Measurements from ENCODE around the gene UBC.

The UBC gene

DNA sequence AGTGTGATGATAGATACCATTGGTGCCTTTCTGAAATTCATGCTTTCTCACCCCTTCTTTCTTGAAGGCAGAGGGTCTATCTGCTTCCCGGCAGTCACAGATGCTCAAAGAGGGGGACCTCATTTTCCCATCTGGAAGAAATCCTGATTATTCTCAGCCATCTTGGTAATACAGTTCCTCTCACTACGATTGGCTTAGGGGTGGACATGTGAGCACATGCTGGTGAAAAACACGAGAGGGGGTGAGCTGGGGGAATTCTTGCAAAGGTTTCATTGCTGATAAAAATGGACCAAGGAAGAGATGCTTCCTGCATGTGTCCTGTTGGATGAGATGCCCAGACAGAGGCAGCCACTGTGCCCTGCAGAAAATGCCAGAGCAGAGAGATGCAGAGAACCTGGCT, 37.0 kb downstream of the UBC start:
- no peak for DNase-seq (ENCODE audit: extremely low spot score)
- POLR2A ChIA-PET: no interaction called here
- CTCF ChIA-PET: interaction anchor here (2.0 kb wide), 1 partner anchor 11 kb away, joined by 5 read pairs; no protein-coding TSS in a partner anchor
- TF ChIP-seq, protein P1, sequence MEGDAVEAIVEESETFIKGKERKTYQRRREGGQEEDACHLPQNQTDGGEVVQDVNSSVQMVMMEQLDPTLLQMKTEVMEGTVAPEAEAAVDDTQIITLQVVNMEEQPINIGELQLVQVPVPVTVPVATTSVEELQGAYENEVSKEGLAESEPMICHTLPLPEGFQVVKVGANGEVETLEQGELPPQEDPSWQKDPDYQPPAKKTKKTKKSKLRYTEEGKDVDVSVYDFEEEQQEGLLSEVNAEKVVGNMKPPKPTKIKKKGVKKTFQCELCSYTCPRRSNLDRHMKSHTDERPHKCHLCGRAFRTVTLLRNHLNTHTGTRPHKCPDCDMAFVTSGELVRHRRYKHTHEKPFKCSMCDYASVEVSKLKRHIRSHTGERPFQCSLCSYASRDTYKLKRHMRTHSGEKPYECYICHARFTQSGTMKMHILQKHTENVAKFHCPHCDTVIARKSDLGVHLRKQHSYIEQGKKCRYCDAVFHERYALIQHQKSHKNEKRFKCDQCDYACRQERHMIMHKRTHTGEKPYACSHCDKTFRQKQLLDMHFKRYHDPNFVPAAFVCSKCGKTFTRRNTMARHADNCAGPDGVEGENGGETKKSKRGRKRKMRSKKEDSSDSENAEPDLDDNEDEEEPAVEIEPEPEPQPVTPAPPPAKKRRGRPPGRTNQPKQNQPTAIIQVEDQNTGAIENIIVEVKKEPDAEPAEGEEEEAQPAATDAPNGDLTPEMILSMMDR (IDR thresholded peaks at IDR 0.05; ENCODE audit: control extremely low read depth, extremely low read depth, low read depth, missing control alignments): no peak

DNA sequence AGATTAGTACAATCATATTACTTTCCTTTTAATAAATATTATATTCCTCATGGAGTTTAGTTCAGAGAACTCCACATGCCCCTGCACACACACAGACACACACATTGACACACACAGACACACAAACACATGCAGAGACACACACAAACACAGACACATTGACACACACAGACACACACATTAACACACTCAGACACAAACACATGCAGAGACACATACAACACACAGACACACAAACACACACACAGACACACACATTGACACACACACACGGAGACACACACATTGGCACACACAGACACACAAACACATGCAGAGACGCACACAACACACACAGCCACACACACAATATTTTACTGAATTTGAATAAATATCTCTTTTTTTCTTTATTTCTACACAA, 38.3 kb downstream of the UBC start:
- POLR2A ChIA-PET: no interaction called here
- DNase-seq (ENCODE audit: extremely low spot score): no peak
- TF ChIP-seq, protein P1 (IDR thresholded peaks at IDR 0.05; ENCODE audit: control extremely low read depth, extremely low read depth, low read depth, missing control alignments): no peak
- CTCF ChIA-PET: no interaction called here

DNA sequence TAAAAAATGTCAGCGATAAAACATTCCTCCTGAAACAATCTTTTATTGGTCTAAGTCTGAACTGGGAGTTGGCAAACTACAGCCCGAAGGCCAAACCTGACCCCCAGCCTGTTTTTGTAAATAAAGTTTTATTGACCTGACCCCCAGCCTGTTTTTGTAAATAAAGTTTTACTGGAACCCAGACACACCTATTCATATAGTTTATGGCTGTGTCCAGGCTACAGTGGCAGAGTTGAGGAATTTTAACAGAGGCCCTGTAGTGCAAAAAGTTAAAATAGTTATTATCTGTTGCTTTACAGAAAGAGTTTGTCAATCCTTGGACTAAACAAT, 38.7 kb downstream of the UBC start:
- ChIA-PET CTCF (no interaction called here), POLR2A (no interaction called here)
- DNase-seq (ENCODE audit: extremely low spot score): no peak
- TF ChIP-seq, protein P1 (IDR thresholded peaks at IDR 0.05; ENCODE audit: control extremely low read depth, extremely low read depth, low read depth, missing control alignments): no peak

DNA sequence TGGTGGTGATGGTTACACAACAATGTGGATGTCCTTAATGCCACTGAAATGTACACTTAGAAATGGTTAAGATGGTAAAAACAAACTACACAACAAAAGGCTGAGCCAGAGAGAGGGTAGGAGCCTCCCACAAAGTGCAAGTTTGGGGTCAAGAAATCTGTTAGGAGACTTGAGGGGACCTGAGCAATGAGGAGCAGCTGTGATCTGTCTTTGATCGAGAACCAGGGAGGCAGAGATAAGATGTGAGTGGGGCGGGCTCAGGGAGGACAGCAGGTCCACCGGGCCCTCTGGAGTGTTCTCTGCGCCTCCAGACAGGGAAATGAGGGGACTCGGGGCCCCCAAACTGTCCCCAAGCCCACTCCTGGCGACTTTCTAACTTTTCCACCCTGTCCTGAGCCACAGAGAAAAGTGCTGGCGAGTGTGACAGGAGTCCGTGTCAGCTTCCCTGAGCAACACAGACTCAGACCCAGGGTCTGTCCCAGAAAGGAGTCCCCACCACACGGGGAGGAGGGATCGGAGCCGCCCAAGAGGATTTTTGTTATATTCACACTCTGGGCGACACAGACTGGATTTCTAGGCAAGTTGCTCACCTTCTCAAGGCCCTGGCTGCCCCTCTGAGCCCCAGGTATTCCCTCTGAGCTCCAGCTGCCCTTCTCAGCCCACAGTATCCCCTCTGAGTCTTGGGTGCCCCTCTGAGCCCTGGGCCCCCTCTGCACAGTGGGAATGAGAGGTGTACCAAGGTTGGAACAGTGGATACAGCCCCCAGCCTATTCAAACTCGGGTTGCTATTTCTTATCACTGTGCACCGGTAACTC, 39.3 kb downstream of the UBC start:
- ChIA-PET POLR2A (no interaction called here), CTCF (no interaction called here)
- DNase-seq (ENCODE audit: extremely low spot score): no peak
- TF ChIP-seq, protein P1 (IDR thresholded peaks at IDR 0.05; ENCODE audit: control extremely low read depth, extremely low read depth, low read depth, missing control alignments): no peak

DNA sequence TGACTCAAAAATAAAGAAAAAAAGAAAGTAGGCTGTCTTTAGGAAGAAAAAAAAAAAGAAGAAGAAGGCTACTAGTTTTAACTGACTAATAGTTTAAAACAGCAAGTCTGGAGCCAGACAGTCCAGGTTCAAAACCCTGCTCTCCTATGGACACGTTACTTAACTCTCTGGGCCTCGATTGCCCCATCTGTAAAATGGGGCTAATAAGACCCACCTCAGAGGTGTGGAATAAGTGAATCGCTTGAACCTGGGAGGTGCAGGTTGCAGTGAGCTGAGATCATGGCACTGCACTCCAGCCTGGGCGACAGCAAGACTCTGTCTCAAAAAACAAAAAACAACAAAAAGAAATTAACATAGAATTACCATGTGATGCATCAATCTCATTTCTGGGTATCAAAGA, 40.3 kb downstream of the UBC start:
- CTCF ChIA-PET: interaction anchor here (1.5 kb wide), 1 partner anchor 32 kb away, joined by 4 read pairs; no protein-coding TSS in a partner anchor
- DNase-seq (ENCODE audit: extremely low spot score): no peak
- TF ChIP-seq, protein P1 (IDR thresholded peaks at IDR 0.05; ENCODE audit: control extremely low read depth, extremely low read depth, low read depth, missing control alignments): no peak
- POLR2A ChIA-PET: no interaction called here

DNA sequence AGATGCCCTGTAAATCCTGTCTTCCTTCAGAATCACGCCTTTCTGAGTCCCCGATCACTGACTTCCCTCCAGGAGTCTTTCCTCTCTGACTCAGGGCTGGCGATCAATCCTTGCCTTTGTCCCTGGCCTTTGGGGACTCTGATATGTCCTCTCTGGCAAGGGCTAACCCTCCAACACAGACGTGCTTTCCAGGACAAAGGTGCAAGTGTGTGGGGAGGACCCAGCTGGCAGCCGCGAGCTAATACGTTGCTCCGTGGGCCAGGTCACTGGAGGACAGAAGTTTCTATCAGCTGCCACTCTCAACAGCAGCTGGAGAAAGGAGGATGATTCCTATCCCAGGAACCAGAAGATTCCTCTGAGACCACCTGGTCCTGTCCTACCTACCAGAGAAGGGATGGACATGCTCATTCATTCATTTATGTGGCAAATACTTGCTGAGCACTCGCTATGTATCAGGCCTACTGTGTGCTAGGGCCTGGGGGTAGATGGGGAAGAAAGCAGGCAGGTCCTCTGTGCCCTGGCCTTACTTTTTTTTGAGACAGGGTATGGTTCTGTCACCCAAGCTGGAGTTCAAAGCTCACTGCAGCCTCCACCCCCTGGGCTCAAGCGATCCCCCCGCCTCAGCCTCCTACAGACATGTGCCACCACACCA, 42.3 kb downstream of the UBC start:
- ChIA-PET CTCF (interaction anchor here (0.7 to 1.4 kb wide), 3 partner anchors 9 to 34 kb away, joined by 3 to 8 read pairs (median 3); no protein-coding TSS in a partner anchor), POLR2A (interaction anchor here (1.0 kb wide), 1 partner anchor 42 kb away, joined by 3 read pairs; the partner anchor contains the start of gene UBC)
- no peak for DNase-seq (ENCODE audit: extremely low spot score)
- TF ChIP-seq, protein P1 (IDR thresholded peaks at IDR 0.05; ENCODE audit: control extremely low read depth, extremely low read depth, low read depth, missing control alignments): no peak
